ENCODE results near the gene PNPT1. TPM values are rescaled to one million over a fixed set of nuclear protein-coding genes. Genes with fewer than 3 reads are reported as not detected.

The PNPT1 gene
- total RNA-seq, 2 donors from 2014 or later, result 8.9 to 24.6 TPM

DNA sequence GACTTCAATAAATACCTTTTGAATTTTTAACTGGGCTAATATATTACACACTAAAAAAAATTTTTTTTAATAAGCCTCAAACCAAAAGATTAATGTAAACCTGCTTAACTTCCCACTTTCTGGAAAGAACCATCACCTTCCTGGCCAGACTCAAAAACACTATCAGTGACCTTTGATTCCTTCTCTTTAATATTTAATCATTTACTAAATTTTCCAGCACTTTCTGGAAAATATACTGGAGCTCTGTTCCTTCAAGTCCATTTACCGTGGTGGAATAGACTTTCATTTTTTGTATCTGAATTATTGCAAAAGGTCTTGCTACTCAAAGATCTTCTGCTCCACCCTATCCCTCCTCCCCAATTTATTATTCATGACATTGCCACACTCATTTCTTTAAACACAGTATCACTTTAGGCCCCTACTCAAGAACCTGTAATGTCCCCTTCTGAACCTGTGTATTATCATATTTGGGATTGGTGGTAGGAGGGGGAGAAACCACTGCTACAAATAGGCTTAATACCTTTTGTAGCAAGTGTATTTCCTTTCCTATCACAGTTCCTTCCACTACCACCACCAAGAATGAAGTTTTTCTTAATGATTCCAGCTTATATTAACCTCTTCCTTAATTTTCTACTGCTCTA is 83.6 kb downstream of the PNPT1 start:
- ATAC-seq (ENCODE audit: insufficient number of reproducible peaks, low FRiP score, low read depth), result no peak
- no peak overlapping the region for H3K27ac ChIP-seq
- H3K36me3 ChIP-seq, result peaks cover 10% of the 10 kb centered on the region
- TF ChIP-seq, protein P1, sequence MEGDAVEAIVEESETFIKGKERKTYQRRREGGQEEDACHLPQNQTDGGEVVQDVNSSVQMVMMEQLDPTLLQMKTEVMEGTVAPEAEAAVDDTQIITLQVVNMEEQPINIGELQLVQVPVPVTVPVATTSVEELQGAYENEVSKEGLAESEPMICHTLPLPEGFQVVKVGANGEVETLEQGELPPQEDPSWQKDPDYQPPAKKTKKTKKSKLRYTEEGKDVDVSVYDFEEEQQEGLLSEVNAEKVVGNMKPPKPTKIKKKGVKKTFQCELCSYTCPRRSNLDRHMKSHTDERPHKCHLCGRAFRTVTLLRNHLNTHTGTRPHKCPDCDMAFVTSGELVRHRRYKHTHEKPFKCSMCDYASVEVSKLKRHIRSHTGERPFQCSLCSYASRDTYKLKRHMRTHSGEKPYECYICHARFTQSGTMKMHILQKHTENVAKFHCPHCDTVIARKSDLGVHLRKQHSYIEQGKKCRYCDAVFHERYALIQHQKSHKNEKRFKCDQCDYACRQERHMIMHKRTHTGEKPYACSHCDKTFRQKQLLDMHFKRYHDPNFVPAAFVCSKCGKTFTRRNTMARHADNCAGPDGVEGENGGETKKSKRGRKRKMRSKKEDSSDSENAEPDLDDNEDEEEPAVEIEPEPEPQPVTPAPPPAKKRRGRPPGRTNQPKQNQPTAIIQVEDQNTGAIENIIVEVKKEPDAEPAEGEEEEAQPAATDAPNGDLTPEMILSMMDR (IDR thresholded peaks at IDR 0.05), result no peak
- no peak for DNase-seq (ENCODE audit: low spot score)
- H3K4me1 ChIP-seq (ENCODE audit: control insufficient read depth in 1 of 2, low read depth in 2 of 2), result peaks cover 2 to 10% of the 10 kb centered on the region in 2 donors
- H3K27me3 ChIP-seq (replicated peaks; ENCODE audit: insufficient read depth), result no peaks in the 10 kb centered on the region
- no peak overlapping the region for H3K4me3 ChIP-seq
- no peaks in the 10 kb centered on the region for H3K9me3 ChIP-seq

DNA sequence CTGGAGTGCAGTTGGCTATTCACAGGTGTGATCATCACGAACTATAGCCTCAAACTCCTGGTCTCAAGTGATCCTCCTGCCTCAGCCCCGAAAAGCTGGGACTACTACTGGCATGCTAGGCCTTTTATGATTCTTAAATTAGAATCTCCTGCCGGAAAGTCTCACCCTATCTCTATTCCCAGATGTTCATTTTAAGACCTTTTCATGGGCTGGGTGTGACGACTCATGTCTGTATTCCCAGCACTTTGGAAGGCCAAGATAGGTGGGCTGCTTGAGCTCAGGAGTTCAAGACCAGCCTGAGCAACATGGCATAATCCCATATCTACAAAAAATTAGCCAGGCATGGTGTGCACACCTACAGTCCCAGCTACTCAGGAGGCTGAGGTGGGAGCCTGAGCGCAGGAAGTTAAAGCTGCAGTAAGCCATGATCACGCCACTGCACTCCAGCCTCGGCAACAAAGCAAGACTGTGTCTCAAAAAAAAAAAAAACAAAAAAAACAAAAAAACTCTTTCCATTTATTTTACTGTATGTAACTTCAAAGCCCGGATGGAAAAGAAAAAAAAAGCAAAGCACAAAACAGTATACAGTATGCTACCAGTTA is 84.3 kb downstream of the PNPT1 start:
- ATAC-seq (ENCODE audit: insufficient number of reproducible peaks, low FRiP score, low read depth), result no peak
- Histone ChIP-seq H3K4me3 (no peak overlapping the region), H3K36me3 (peaks cover 10% of the 10 kb centered on the region), H3K4me1 (ENCODE audit: control insufficient read depth in 1 of 2, low read depth in 2 of 2) (peaks cover 6 to 13% of the 10 kb centered on the region in 2 donors), H3K9me3 (no peaks in the 10 kb centered on the region), H3K27me3 (replicated peaks; ENCODE audit: insufficient read depth) (no peaks in the 10 kb centered on the region), H3K27ac (no peak overlapping the region)
- DNase-seq (ENCODE audit: low spot score), result no peak
- TF ChIP-seq, protein P1 (IDR thresholded peaks at IDR 0.05), result no peak

GRCh38 chr2:55607717-55608116 is 85.9 kb downstream of the PNPT1 start:
- ATAC-seq (ENCODE audit: insufficient number of reproducible peaks, low FRiP score, low read depth) (no peak), DNase-seq (ENCODE audit: low spot score) (no peak)
- no peaks in the 10 kb centered on the region for H3K9me3 ChIP-seq
- H3K4me1 ChIP-seq (ENCODE audit: control insufficient read depth in 1 of 2, low read depth in 2 of 2), result peaks cover 16 to 23% of the 10 kb centered on the region in 2 donors
- H3K27me3 ChIP-seq (replicated peaks; ENCODE audit: insufficient read depth), result no peaks in the 10 kb centered on the region
- H3K4me3 ChIP-seq, result no peak overlapping the region
- peaks cover 7% of the 10 kb centered on the region for H3K36me3 ChIP-seq
- no peak overlapping the region for H3K27ac ChIP-seq
- TF ChIP-seq, protein P1 (IDR thresholded peaks at IDR 0.05), result no peak

DNA sequence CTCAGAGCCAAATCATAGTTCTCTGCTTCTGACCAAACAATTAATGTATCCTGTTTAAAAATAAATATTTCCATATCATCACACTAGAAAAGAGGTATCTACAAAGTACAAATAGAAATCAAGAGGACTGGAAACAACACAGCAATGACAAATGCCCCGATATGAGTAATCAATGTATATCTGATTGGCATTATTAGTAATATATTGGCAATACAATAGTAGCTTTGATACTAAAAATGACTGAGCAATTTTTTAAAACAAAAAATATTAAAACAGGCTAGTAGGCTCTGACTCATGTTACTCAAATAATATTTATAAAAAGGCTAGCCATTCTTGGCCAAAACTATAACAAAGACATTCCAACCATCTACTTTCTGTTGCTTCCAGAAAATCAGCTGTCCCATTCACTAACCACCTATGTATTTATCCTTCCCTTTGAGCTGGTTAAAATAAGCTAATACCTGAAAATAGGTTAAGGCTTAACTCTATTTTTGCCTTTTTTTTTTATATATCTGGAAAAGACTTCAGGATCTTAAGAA is 89.5 kb downstream of the PNPT1 start:
- peak overlapping the region; percentile 0 for H3K4me3 ChIP-seq
- H3K27ac ChIP-seq, result peak overlapping the region; percentile 8 to 61
- H3K36me3 ChIP-seq, result peaks cover 5% of the 10 kb centered on the region
- TF ChIP-seq, protein P1 (IDR thresholded peaks at IDR 0.05), result no peak
- H3K27me3 ChIP-seq (replicated peaks; ENCODE audit: insufficient read depth), result no peaks in the 10 kb centered on the region
- ATAC-seq (ENCODE audit: insufficient number of reproducible peaks, low FRiP score, low read depth) (no peak), DNase-seq (ENCODE audit: low spot score) (no peak)
- no peaks in the 10 kb centered on the region for H3K9me3 ChIP-seq
- peaks cover 16% of the 10 kb centered on the region in 2 donors for H3K4me1 ChIP-seq (ENCODE audit: control insufficient read depth in 1 of 2, low read depth in 2 of 2)

DNA sequence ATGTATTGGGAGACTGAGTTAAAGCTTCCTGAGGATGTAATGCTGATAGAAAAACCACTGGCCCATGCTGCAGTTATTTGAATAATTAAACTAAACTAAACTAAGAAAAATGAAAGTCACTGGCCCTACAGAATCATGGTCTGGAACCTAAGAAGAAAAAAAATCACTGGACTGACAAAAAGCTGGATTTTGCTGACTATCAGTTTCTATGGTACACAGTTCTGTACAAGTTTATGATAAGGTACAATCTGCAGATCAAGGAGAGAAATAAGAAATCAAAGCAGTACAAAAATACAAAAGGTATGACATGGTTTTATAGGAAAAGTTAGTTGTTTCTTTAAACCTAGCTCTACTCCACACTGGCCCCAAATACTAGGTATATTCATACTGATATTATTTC is 91.8 kb downstream of the PNPT1 start:
- no peaks in the 10 kb centered on the region for H3K9me3 ChIP-seq
- H3K4me3 ChIP-seq, result no peak overlapping the region
- H3K36me3 ChIP-seq, result peaks cover 10% of the 10 kb centered on the region
- H3K27ac ChIP-seq, result no peak overlapping the region
- no peaks in the 10 kb centered on the region for H3K27me3 ChIP-seq (replicated peaks; ENCODE audit: insufficient read depth)
- DNase-seq (ENCODE audit: low spot score) (no peak), ATAC-seq (ENCODE audit: insufficient number of reproducible peaks, low FRiP score, low read depth) (no peak)
- TF ChIP-seq, protein P1 (IDR thresholded peaks at IDR 0.05), result no peak
- peaks cover 16% of the 10 kb centered on the region in 2 donors for H3K4me1 ChIP-seq (ENCODE audit: control insufficient read depth in 1 of 2, low read depth in 2 of 2)
